ENCODE data around the gene JKAMP. TPM values are rescaled to one million over a fixed set of nuclear protein-coding genes. Genes with fewer than 3 reads are reported as not detected.

JKAMP gene
- total and polyA plus RNA-seq, 2 of the 8 experiments (the other 6 are each of a cell fraction or from before 2014, with no cell fraction given): 34.9 to 182 TPM

GRCh38 chr14:59438195-59438647 lies 46.1 kb upstream of the JKAMP start (continued):
- TF ChIP-seq CTBP2 (IDR thresholded peaks at IDR 0.05; ENCODE audit: borderline replicate concordance, insufficient read depth, insufficient read length, low read length) (no peak), RXRA (IDR thresholded peaks at IDR 0.05; ENCODE audit: insufficient read depth, low read depth, low read length) (no peak), RNF2 (IDR thresholded peaks at IDR 0.05; ENCODE audit: borderline replicate concordance, low read depth, low read length, missing control alignments, poor library complexity, severe bottlenecking) (no peak), CHD2 (IDR thresholded peaks at IDR 0.05; ENCODE audit: low read length) (no peak), POLR2AphosphoS5 (IDR thresholded peaks at IDR 0.05; ENCODE audit: low read depth, low read length) (no peak), ZNF274 (IDR thresholded peaks at IDR 0.05; ENCODE audit: borderline replicate concordance, extremely low read depth, low read length) (no peak), ATF2 (IDR thresholded peaks at IDR 0.05; ENCODE audit: low read length) (no peak), ATF3 (IDR thresholded peaks at IDR 0.05; ENCODE audit: insufficient read depth, low read depth, low read length) (no peak), SIN3A (conservative IDR thresholded peaks at IDR 0.05 in 1 of 2, IDR thresholded peaks at IDR 0.05 in 1 of 2; ENCODE audit: low read depth in 1 of 2, low read length in 2 of 2) (no peak)

Data from H1 (cell line).